B cell (primary cell): ENCODE data around the gene RIT1. TPM values are rescaled to one million over a fixed set of nuclear protein-coding genes. Genes with fewer than 3 reads are reported as not detected.
"Not testable (repeated sequence)": the region's sequence is repeated elsewhere in the genome, so short reads cannot be mapped to it uniquely, and the experiment has no call there.

Experiments
- ATAC-seq: fragments of 200-7000 bp; cut with Tn5 transposase; one replicate; pipeline ENCODE4 v1.10.0; 2021; ENCODE audit warnings: low read depth, mild to moderate bottlenecking, moderate number of reproducible peaks, moderate library complexity
- CTCF ChIA-PET: fragments of 350-600 bp; sonication (Branson Sonifier 250); formaldehyde crosslinking; loops from one replicate; lab custom pipeline; 2021; ENCODE audit warnings: antibody characterized with exemption, inconsistent platforms; lab: Charles Lee
- POLR2A ChIA-PET: fragments of 350-600 bp; sonication (Branson Sonifier 250); formaldehyde crosslinking; loops from one replicate; lab custom pipeline; 2021; ENCODE audit warnings: antibody characterized with exemption; lab: Charles Lee
- DNase-seq: peaks from one replicate; pipeline ENCODE4 v3.0.0; 2013
- H2AFZ ChIP-seq: 2 replicates; pipeline ENCODE4 v1.6.1; 2012; ENCODE audit warnings: mild to moderate bottlenecking, low read depth, low read length; ENCODE audit not compliant: insufficient read depth, poor library complexity, severe bottlenecking
- H3K27ac ChIP-seq, 2 donors: 1 replicate in 1 of 2; 2 replicates in 1 of 2; pipeline ENCODE4 v1.5.1; 2012 to 2013; ENCODE audit warnings: low read length in 2 of 2, mild to moderate bottlenecking in 2 of 2, moderate library complexity in 1 of 2
- H3K27me3 ChIP-seq, 4 experiments: fragments of 200-600 bp in 1 of 4; sonication (generic) in 1 of 4; replicated peaks in 1 of 4; 1 replicate in 2 of 4; 2 replicates in 2 of 4; pipeline versions ENCODE4 v1.6.1 to v1.7.0; 2013 to 2016; ENCODE audit warnings: low read length in 3 of 4, mild to moderate bottlenecking in 2 of 4, mixed read lengths in 1 of 4, moderate library complexity in 1 of 4; ENCODE audit not compliant: insufficient read depth in 4 of 4, control insufficient read depth in 3 of 4; ENCODE audit errors: control extremely low read depth in 1 of 4
- H3K36me3 ChIP-seq, 2 experiments: replicated peaks in 1 of 2; 1 replicate in 1 of 2; 2 replicates in 1 of 2; pipeline versions ENCODE4 v1.6.1 to v1.7.1; 2013; ENCODE audit warnings: low read length in 1 of 2; ENCODE audit not compliant: insufficient read depth in 2 of 2, control insufficient read depth in 1 of 2; ENCODE audit errors: control extremely low read depth in 1 of 2, extremely low read depth in 1 of 2
- H3K4me1 ChIP-seq, 2 donors: fragments of 200-600 bp in 1 of 2; sonication (generic) in 1 of 2; 1 replicate in 1 of 2; 2 replicates in 1 of 2; pipeline versions ENCODE4 v1.5.1 to v1.6.1; 2013 to 2017; ENCODE audit warnings: low read length in 2 of 2; ENCODE audit not compliant: control insufficient read depth in 2 of 2, insufficient read depth in 2 of 2
- H3K4me2 ChIP-seq: replicated peaks from 2 replicates; pipeline ENCODE3; 2012; ENCODE audit warnings: mild to moderate bottlenecking, low read depth, low read length; ENCODE audit not compliant: poor library complexity, severe bottlenecking
- H3K4me3 ChIP-seq, 5 experiments: fragments of 200-600 bp in 1 of 5; sonication (generic) in 1 of 5; 1 replicate in 3 of 5; 2 replicates in 2 of 5; pipeline versions ENCODE4 v1.5.1 to v1.7.0; 2011 to 2016; ENCODE audit warnings: low read length in 4 of 5, mild to moderate bottlenecking in 4 of 5, low read depth in 2 of 5, control low read depth in 1 of 5, moderate library complexity in 1 of 5; ENCODE audit not compliant: insufficient read depth in 1 of 5; ENCODE audit errors: control extremely low read depth in 1 of 5, extremely low read depth in 1 of 5
- H3K79me2 ChIP-seq: fragments of 200-600 bp; sonication (generic); one replicate; pipeline ENCODE4 v1.6.0; 2016; ENCODE audit warnings: low read length; ENCODE audit not compliant: control insufficient read depth, insufficient read depth
- H3K9ac ChIP-seq: fragments of 200-600 bp; sonication (generic); 2 replicates; pipeline ENCODE4 v1.6.1; 2017; ENCODE audit warnings: mild to moderate bottlenecking, low read length, moderate library complexity
- H3K9me3 ChIP-seq, 3 donors: one replicate each; pipeline versions ENCODE4 v1.6.1 to v1.7.1; 2013; ENCODE audit warnings: low read length in 2 of 3; ENCODE audit not compliant: control insufficient read depth in 2 of 3, insufficient read depth in 1 of 3; ENCODE audit errors: control extremely low read depth in 1 of 3
- H4K20me1 ChIP-seq: 2 replicates; pipeline ENCODE4 v1.6.0; 2012; ENCODE audit warnings: mild to moderate bottlenecking, low read length; ENCODE audit not compliant: insufficient read depth, control insufficient read depth, poor library complexity, severe bottlenecking
- H3K27ac Mint-ChIP-seq: one replicate; pipeline ENCODE4 v1.8.0; 2021; ENCODE audit warnings: mixed read lengths
- H3K27me3 Mint-ChIP-seq: one replicate; pipeline ENCODE4 v1.8.0; 2021; ENCODE audit warnings: mixed read lengths
- H3K4me1 Mint-ChIP-seq: one replicate; pipeline ENCODE4 v1.8.0; 2021; ENCODE audit warnings: mixed read lengths
- H3K4me3 Mint-ChIP-seq: one replicate; pipeline ENCODE4 v1.8.0; 2021; ENCODE audit warnings: mixed read lengths
- H3K9me3 Mint-ChIP-seq: one replicate; pipeline ENCODE4 v1.8.0; 2022; ENCODE audit warnings: mixed read lengths; ENCODE audit not compliant: insufficient read depth
- EZH2 ChIP-seq: IDR thresholded peaks from 2 replicates; pipeline ENCODE4 v1.6.1; 2012; ENCODE audit warnings: borderline replicate concordance, low read depth, mild to moderate bottlenecking, moderate library complexity, low read length; ENCODE audit not compliant: insufficient read depth, poor library complexity, severe bottlenecking
- WGBS: methylation state at CpG from one replicate; pipeline ENCODE4 v1.1.5; 2013; ENCODE audit warnings: missing lambda C conversion rate; ENCODE audit not compliant: insufficient coverage; 5-methylcytosine and 5-hydroxymethylcytosine counted together
- intact Hi-C: fragments of 100-400 bp; cut with micrococcal nuclease; formaldehyde crosslinking; loops from one replicate; pipeline ENCODE4 v1.10.0; 2022
- polyA plus RNA-seq: library from polyadenylated mRNA; depleted of rRNA; stranded (reverse); fragments of >200 nt; gene quantifications from 2 replicates; pipeline ENCODE4 v1.2.3, GENCODE V29; 2012
- total RNA-seq, 2 donors: library from RNA; stranded (reverse); fragments of 120-200 nt in 1 of 2; gene quantifications; 1 replicate in 1 of 2; 2 replicates in 1 of 2; pipeline versions ENCODE4 v1.2.3 to v1.2.4, GENCODE V29; 2013 to 2022
- TF ChIP-seq, protein P1 (sequence below): fragments of 200-600 bp; IDR thresholded peaks from one replicate; pipeline ENCODE4 v1.8.0; 2022; ENCODE audit warnings: antibody characterized with exemption, mild to moderate bottlenecking

The RIT1 gene
- total and polyA plus RNA-seq, 2 donors (not counting 1 experiment from before 2014, with no cell fraction given): 14.2 to 45.7 TPM

DNA sequence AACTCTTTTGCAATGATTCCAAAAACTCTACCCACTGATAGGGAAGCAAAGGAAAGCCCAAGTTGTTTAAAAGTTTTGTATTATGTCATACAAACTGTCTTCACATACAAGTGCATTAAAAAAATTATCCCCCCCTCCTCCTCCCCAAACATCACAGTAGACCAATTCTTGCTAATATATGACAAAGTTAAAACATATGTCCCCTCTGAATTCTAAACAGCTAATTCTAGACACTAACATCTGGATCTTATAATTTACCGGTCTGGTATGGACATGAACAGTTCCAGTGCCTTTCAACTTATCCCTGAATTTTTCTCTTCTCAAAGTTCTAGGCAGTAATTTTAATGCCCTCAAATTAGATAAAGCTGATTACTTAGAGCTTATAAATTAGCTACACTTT is 13.4 kb downstream of the RIT1 start:
- Mint-ChIP-seq H3K27ac (no peak overlapping the region), H3K4me1 (no peaks in the 10 kb centered on the region), H3K9me3 (no peaks in the 10 kb centered on the region), H3K4me3 (no peak overlapping the region), H3K27me3 (no peaks in the 10 kb centered on the region)
- CTCF ChIA-PET: interaction anchor here (0.6 to 2.0 kb wide), 3 partner anchors 11 to 91 kb away, joined by 3 to 5 read pairs (median 3); no protein-coding TSS in a partner anchor
- no peak overlapping the region for H2AFZ ChIP-seq
- POLR2A ChIA-PET: no interaction called here
- no peaks in the 10 kb centered on the region for H3K4me1 ChIP-seq
- TF ChIP-seq, protein P1, sequence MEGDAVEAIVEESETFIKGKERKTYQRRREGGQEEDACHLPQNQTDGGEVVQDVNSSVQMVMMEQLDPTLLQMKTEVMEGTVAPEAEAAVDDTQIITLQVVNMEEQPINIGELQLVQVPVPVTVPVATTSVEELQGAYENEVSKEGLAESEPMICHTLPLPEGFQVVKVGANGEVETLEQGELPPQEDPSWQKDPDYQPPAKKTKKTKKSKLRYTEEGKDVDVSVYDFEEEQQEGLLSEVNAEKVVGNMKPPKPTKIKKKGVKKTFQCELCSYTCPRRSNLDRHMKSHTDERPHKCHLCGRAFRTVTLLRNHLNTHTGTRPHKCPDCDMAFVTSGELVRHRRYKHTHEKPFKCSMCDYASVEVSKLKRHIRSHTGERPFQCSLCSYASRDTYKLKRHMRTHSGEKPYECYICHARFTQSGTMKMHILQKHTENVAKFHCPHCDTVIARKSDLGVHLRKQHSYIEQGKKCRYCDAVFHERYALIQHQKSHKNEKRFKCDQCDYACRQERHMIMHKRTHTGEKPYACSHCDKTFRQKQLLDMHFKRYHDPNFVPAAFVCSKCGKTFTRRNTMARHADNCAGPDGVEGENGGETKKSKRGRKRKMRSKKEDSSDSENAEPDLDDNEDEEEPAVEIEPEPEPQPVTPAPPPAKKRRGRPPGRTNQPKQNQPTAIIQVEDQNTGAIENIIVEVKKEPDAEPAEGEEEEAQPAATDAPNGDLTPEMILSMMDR: no peak
- no peak for TF ChIP-seq EZH2
- H3K27ac ChIP-seq: no peak overlapping the region
- intact Hi-C loops: no loop called here
- H3K27me3 ChIP-seq: no peaks in the 10 kb centered on the region
- H3K9ac ChIP-seq: no peak overlapping the region
- DNase-seq (no peak), ATAC-seq (no peak)
- no peak overlapping the region for H3K4me2 ChIP-seq
- no CpG with 5 or more reads among the region's 1 CpG for WGBS
- H3K4me3 ChIP-seq: no peak overlapping the region
- H3K9me3 ChIP-seq: no peaks in the 10 kb centered on the region
- no peaks in the 10 kb centered on the region for H3K79me2 ChIP-seq
- peaks cover 5 to 39% of the 10 kb centered on the region in 2 experiments for H3K36me3 ChIP-seq
- no peaks in the 10 kb centered on the region for H4K20me1 ChIP-seq

DNA sequence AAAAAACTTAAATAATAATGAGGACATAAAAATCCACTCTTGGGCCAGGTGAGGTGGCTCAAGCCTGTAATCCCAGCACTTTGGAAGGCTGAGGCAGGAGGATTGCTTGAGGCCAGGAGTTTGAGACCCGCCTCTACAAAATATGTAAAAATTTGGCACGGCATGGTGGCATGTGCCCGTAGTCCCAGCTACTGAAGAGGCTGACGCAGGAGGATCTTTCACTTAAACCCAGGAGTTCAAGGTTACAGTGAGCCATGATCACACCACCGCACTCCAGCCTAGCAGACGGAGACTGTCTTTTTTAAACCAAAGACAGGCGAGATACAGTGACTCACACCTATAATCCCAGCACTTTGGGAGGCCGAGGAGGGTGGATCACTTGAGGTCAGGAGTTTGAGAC is 14.7 kb downstream of the RIT1 start:
- H3K4me2 ChIP-seq, H3K9me3 Mint-ChIP-seq, POLR2A ChIA-PET, intact Hi-C loops, H3K79me2 ChIP-seq, H3K4me1 ChIP-seq, H3K4me1 Mint-ChIP-seq, ATAC-seq, H3K9ac ChIP-seq, H3K27ac Mint-ChIP-seq, H2AFZ ChIP-seq, CTCF ChIA-PET, H4K20me1 ChIP-seq, H3K27me3 Mint-ChIP-seq, H3K27me3 ChIP-seq, H3K27ac ChIP-seq, H3K9me3 ChIP-seq, H3K4me3 ChIP-seq, H3K4me3 Mint-ChIP-seq, DNase-seq: not testable (repeated sequence)
- 100% methylated on average over 8 of the region's 8 CpGs for WGBS
- H3K36me3 ChIP-seq: peaks cover 5 to 32% of the 10 kb centered on the region in 2 experiments

DNA sequence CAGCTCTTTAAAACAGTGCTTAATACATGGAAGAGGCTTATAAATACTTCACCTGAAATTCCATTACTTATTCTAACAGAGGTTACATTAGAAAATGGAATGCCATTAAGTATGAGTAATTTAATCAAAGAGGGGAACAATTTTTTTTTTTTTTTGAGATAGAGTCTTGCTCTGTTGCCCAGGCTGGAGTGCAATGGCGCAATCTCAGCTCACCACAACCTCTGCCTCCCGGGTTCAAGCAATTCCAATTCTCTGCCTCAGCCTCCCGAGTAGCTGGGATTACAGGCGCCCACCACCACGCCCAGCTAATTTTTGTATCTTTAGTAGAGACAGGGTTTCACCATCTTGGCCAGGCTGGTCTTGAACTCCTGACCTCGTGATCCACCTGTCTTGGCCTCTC is 15.5 kb downstream of the RIT1 start:
- H3K36me3 ChIP-seq: peaks cover 5 to 24% of the 10 kb centered on the region in 2 experiments
- DNase-seq, H3K4me2 ChIP-seq, POLR2A ChIA-PET, H3K27me3 Mint-ChIP-seq, H3K79me2 ChIP-seq, H2AFZ ChIP-seq, H3K4me3 Mint-ChIP-seq, H3K9me3 Mint-ChIP-seq, H4K20me1 ChIP-seq, H3K9ac ChIP-seq, H3K4me3 ChIP-seq, H3K4me1 Mint-ChIP-seq, H3K4me1 ChIP-seq, ATAC-seq, H3K27ac Mint-ChIP-seq, H3K27me3 ChIP-seq, H3K9me3 ChIP-seq, H3K27ac ChIP-seq, intact Hi-C loops: not testable (repeated sequence)
- WGBS: 100% methylated on average over 3 of the region's 6 CpGs
- CTCF ChIA-PET: interaction anchor here (0.6 to 0.7 kb wide), 3 partner anchors 22 to 217 kb away, joined by 3 read pairs; no protein-coding TSS in a partner anchor
